HepG2 (cell line): ENCODE results near the gene CCL22. TPM values are rescaled to one million over a fixed set of nuclear protein-coding genes. Genes with fewer than 3 reads are reported as not detected.

Experiments used
- ATAC-seq: fragments of 200-7000 bp; cut with Tn5 transposase; 3 replicates; pipeline ENCODE4 v1.9.1; 2020; ENCODE audit warnings: mild to moderate bottlenecking, moderate library complexity
- BruUV-seq: library from RNA; stranded (reverse); fragments of 400-500 nt; replicated peaks from 2 replicates; lab custom pipeline; 2021; lab: Mats Ljungman, UMichigan
- CTCF ChIA-PET: fragments of 300-600 bp; formaldehyde crosslinking; extraction: SDS; loops from one replicate; lab custom pipeline; 2021; ENCODE audit warnings: low total read pairs, inconsistent platforms, low intra/inter-chr PET ratio; lab: Yijun Ruan, JAX
- POLR2A ChIA-PET: fragments of 350-600 bp; sonication (Branson Sonifier 250); formaldehyde crosslinking; loops from one replicate; lab custom pipeline; 2020; ENCODE audit warnings: antibody characterized with exemption, inconsistent platforms; lab: Yijun Ruan, JAX
- DNase-seq: peaks from one replicate; pipeline ENCODE4 v3.0.0-alpha.2; 2015; ENCODE audit warnings: low spot score
- FAIRE-seq: peaks from 3 replicates; lab custom pipeline; 2011; peaks lifted over from hg19 to GRCh38; lab: Jason Lieb, UNC
- H2AFZ ChIP-seq: one replicate; pipeline ENCODE4 v1.6.1; 2011; ENCODE audit warnings: low read length, inconsistent platforms
- H3K27ac ChIP-seq: fragments of 300-600 bp; 3 replicates; pipeline ENCODE4 v1.8.0; 2011; ENCODE audit warnings: mixed run types, mild to moderate bottlenecking, mixed read lengths, low read length, inconsistent platforms; ENCODE audit not compliant: insufficient read depth; ENCODE audit errors: extremely low read length
- H3K27me3 ChIP-seq, 2 experiments: fragments of 200-600 bp in 1 of 2; 2 replicates in 1 of 2; 3 replicates in 1 of 2; pipeline versions ENCODE4 v1.6.0 to v1.8.0; 2011; ENCODE audit warnings: low read length in 2 of 2, mild to moderate bottlenecking in 2 of 2, moderate library complexity in 2 of 2, inconsistent platforms in 1 of 2; ENCODE audit not compliant: insufficient read depth in 2 of 2, control insufficient read depth in 1 of 2
- H3K36me3 ChIP-seq, 2 experiments: fragments of 200-600 bp in 1 of 2; replicated peaks in 1 of 2; 2 replicates in 1 of 2; 3 replicates in 1 of 2; pipeline versions ENCODE4 v1.5.1 to v1.8.0; 2011; ENCODE audit warnings: low read length in 2 of 2, inconsistent platforms in 1 of 2; ENCODE audit not compliant: insufficient read depth in 2 of 2, control insufficient read depth in 1 of 2
- H3K4me1 ChIP-seq: 2 replicates; pipeline ENCODE4 v1.5.1; 2012; ENCODE audit warnings: low read length, inconsistent platforms; ENCODE audit not compliant: insufficient read depth
- H3K4me2 ChIP-seq: 2 replicates; pipeline ENCODE4 v1.6.0; 2011; ENCODE audit warnings: low read depth, low read length, inconsistent platforms
- H3K4me3 ChIP-seq, 3 experiments: fragments of 200-600 bp in 1 of 3; sonication (generic), shearing (Covaris generic) in 1 of 3; replicated peaks in 1 of 3; 2 replicates each; pipeline ENCODE4 v1.5.1; 2011 to 2016; ENCODE audit warnings: low read length in 3 of 3, inconsistent platforms in 2 of 3, low read depth in 2 of 3, mild to moderate bottlenecking in 2 of 3, control low read depth in 1 of 3, mixed read lengths in 1 of 3; ENCODE audit not compliant: insufficient read depth in 1 of 3
- H3K79me2 ChIP-seq: one replicate; pipeline ENCODE4 v1.6.1; 2011; ENCODE audit warnings: low read length, inconsistent platforms; ENCODE audit not compliant: insufficient read depth
- H3K9ac ChIP-seq: 2 replicates; pipeline ENCODE4 v1.6.0; 2011; ENCODE audit warnings: mild to moderate bottlenecking, low read depth, low read length, inconsistent platforms; ENCODE audit not compliant: insufficient read depth
- H3K9me3 ChIP-seq: 2 replicates; pipeline ENCODE4 v1.5.1; 2012; ENCODE audit warnings: mild to moderate bottlenecking, low read length
- H4K20me1 ChIP-seq: 2 replicates; pipeline ENCODE4 v1.6.0; 2011; ENCODE audit warnings: inconsistent platforms, mild to moderate bottlenecking, low read length, moderate library complexity; ENCODE audit not compliant: insufficient read depth
- ARID5B ChIP-seq: IDR thresholded peaks from 2 replicates; pipeline ENCODE4 v1.4.0; 2020; ENCODE audit warnings: mild to moderate bottlenecking, missing genetic modification reagents
- FOXK2 ChIP-seq: fragments of 450-650 bp; IDR thresholded peaks from 2 replicates; pipeline ENCODE4 v1.6.1; 2016
- RERE ChIP-seq: IDR thresholded peaks from 2 replicates; pipeline ENCODE4 v1.6.1; 2016; ENCODE audit warnings: low read depth, missing genetic modification reagents, missing compliant biosample characterization
- SIX1 ChIP-seq: sonication (generic); formaldehyde crosslinking; IDR thresholded peaks from 2 replicates; pipeline ENCODE4 v1.4.0; 2020; ENCODE audit warnings: missing genetic modification reagents, borderline replicate concordance
- ZBTB7B ChIP-seq: sonication (generic); formaldehyde crosslinking; IDR thresholded peaks from 2 replicates; pipeline ENCODE4 v1.4.0; 2020; ENCODE audit warnings: missing genetic modification reagents
- ZNF576 ChIP-seq: sonication (generic); formaldehyde crosslinking; IDR thresholded peaks from 2 replicates; pipeline ENCODE4 v1.4.0; 2020; ENCODE audit warnings: mild to moderate bottlenecking, missing genetic modification reagents
- ZNF747 ChIP-seq: sonication (generic); formaldehyde crosslinking; IDR thresholded peaks from 2 replicates; pipeline ENCODE4 v1.8.1; 2023; ENCODE audit warnings: missing genetic modification reagents, mild to moderate bottlenecking, borderline replicate concordance
- ZSCAN20 ChIP-seq: sonication (generic); formaldehyde crosslinking; IDR thresholded peaks from 2 replicates; pipeline ENCODE4 v1.4.0; 2020; ENCODE audit warnings: missing genetic modification reagents, mild to moderate bottlenecking, borderline replicate concordance
- WGBS: methylation state at CpG from one replicate; pipeline ENCODE4 v1.1.6; 2017; ENCODE audit warnings: low lambda C conversion rate; 5-methylcytosine and 5-hydroxymethylcytosine counted together
- in situ Hi-C: cut with HindIII; loops from 2 replicates; pipeline ENCODE4 v1.10.0; 2017; ENCODE audit warnings: low pct_unique_long_range_greater_than_20kb; ENCODE audit not compliant: extremely low pct_ligation_motif_present
- intact Hi-C: fragments of 100-400 bp; cut with micrococcal nuclease; formaldehyde crosslinking; loops from one replicate; pipeline ENCODE4 v1.10.0; 2022; ENCODE audit not compliant: unreplicated experiment
- polyA plus RNA-seq, 8 experiments: library from polyadenylated mRNA; depleted of rRNA in 3 of 8; stranded (reverse) in 7 of 8; unstranded in 1 of 8; fragments of >200 nt; fragmentation: Illumina TruSeq in 4 of 8; extraction: Trizol in 4 of 8; gene quantifications; 2 replicates each; pipeline versions ENCODE4 v1.2.1 to v1.2.3, GENCODE V29; 2011 to 2016; ENCODE audit warnings: low read depth in 4 of 8, missing spikeins in 1 of 8, mixed read lengths in 1 of 8; ENCODE audit not compliant: insufficient read depth in 1 of 8
- total RNA-seq, 5 experiments: library from RNA; depleted of rRNA; stranded (reverse); fragments of >200 nt; fragmentation: Illumina TruSeq; extraction: Trizol; gene quantifications; 2 replicates each; pipeline ENCODE4 v1.2.3, GENCODE V29; 2016; ENCODE audit warnings: low read depth in 1 of 5

Gene CCL22
- total and polyA plus RNA-seq, 2 of the 13 experiments (the other 11 are each of a cell fraction or from before 2014, with no cell fraction given), result not detected

DNA sequence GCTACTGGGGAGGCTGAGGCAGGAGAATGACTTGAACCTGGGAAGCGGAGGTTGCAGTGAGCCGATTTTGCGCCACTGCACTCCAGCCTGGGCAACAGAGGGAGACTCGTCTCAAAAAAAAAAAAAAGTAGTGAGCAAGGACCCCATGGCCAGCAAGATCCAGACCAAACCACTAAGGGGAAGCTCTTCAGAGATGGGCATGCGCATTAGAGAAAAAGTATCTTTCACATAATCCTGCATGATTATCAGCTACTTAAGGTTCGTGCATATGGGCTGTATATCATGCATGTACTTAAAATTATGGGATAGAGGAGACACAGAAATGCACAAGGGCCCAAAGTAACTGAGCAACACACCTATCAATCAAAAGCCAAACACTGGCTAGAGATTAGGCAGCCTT lies 10.7 kb upstream of the CCL22 start:
- POLR2A ChIA-PET, result interaction anchor here (0.8 kb wide), 1 partner anchor 25 kb away, joined by 3 read pairs; the partner anchor contains the start of gene CX3CL1
- Histone ChIP-seq H3K9me3 (no peaks in the 10 kb centered on the region), H3K4me1 (peaks cover 32% of the 10 kb centered on the region), H3K9ac (no peak overlapping the region), H2AFZ (no peak overlapping the region), H3K36me3 (no peaks in the 10 kb centered on the region), H4K20me1 (no peaks in the 10 kb centered on the region), H3K27ac (no peak overlapping the region), H3K4me3 (no peak overlapping the region), H3K27me3 (peaks cover 0 to 4% of the 10 kb centered on the region in 2 experiments; a peak in 3 of 5 replicates), H3K4me2 (no peak overlapping the region)
- in situ Hi-C loops, result no loop called here
- CTCF ChIA-PET, result no interaction called here
- BruUV-seq, result no TSS peak
- 41% methylated on average over 6 of the region's 6 CpGs for WGBS
- DNase-seq, result no peak
- ATAC-seq, result no peak
- TF ChIP-seq ZNF576 (CRISPR knock-in tag) (no peak), RERE (no peak), SIX1 (CRISPR knock-in tag) (no peak), ZSCAN20 (CRISPR knock-in tag) (no peak), FOXK2 (no peak), ZBTB7B (no peak), ZNF747 (no peak), ARID5B (no peak)
- TF ChIP-seq, all 625 proteins: peak for 0
- no peaks in the 10 kb centered on the region for H3K79me2 ChIP-seq
- intact Hi-C loops, result no loop called here
- FAIRE-seq, result no peak
